AG09309 (cell line): ENCODE data around the gene ZFC3H1.

Experiments used
- DNase-seq: peaks from one replicate; pipeline ENCODE4 v3.0.0-alpha.2; 2010; ENCODE audit warnings: low read depth
- H3K4me3 ChIP-seq: 2 replicates; pipeline ENCODE4 v1.5.1; 2011; ENCODE audit warnings: mild to moderate bottlenecking, low read depth, low read length, moderate library complexity; ENCODE audit not compliant: control insufficient read depth
- TF ChIP-seq, protein P1 (sequence below): IDR thresholded peaks from 2 replicates; pipeline ENCODE4 v1.5.1; 2011; ENCODE audit warnings: mild to moderate bottlenecking, low read depth, low read length, inconsistent platforms; ENCODE audit not compliant: insufficient read depth, control insufficient read depth; ENCODE audit errors: missing control alignments

Gene ZFC3H1

DNA sequence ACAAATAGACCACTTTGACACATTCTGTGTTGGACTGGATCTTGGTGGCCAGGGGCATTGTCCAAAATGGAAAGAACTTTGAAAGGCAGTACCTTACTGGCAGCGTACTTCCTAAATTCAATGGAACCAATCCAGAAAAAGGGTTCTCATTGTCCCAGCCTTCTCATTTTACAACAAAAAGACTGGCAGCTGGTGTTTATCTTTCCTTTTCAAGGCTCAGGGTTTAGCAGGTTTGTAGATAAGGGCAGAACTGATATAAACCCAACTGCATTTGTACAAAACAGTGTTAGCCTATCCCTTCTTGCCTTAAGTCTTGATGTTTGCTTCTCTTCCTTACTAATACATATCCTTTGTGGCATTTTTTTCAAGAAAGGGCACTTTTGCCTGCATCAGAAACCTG is 8.2 kb upstream of the ZFC3H1 start:
- TF ChIP-seq, protein P1, sequence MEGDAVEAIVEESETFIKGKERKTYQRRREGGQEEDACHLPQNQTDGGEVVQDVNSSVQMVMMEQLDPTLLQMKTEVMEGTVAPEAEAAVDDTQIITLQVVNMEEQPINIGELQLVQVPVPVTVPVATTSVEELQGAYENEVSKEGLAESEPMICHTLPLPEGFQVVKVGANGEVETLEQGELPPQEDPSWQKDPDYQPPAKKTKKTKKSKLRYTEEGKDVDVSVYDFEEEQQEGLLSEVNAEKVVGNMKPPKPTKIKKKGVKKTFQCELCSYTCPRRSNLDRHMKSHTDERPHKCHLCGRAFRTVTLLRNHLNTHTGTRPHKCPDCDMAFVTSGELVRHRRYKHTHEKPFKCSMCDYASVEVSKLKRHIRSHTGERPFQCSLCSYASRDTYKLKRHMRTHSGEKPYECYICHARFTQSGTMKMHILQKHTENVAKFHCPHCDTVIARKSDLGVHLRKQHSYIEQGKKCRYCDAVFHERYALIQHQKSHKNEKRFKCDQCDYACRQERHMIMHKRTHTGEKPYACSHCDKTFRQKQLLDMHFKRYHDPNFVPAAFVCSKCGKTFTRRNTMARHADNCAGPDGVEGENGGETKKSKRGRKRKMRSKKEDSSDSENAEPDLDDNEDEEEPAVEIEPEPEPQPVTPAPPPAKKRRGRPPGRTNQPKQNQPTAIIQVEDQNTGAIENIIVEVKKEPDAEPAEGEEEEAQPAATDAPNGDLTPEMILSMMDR: no peak
- DNase-seq: no peak
- H3K4me3 ChIP-seq: no peak overlapping the region

DNA sequence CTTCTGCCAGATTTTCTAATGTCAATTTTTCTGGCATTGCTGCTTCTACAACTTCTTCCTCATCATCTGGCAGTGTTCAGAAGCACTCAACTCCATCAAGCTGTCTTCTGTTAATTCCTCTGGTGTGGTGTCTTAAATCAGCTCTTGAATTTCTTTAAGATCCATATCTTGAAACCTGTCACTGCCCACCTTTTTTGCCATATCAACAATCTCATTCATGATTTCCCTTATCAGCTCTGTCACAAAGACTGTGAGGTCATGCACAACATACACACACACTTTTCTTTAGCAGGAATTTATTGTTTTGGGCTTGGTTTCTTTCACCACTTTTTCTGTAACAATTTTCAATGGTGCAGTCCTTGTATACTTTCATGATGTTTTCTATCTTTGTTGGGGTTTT is 7.7 kb upstream of the ZFC3H1 start:
- TF ChIP-seq, protein P1: no peak
- no peak overlapping the region for H3K4me3 ChIP-seq
- no peak for DNase-seq

DNA sequence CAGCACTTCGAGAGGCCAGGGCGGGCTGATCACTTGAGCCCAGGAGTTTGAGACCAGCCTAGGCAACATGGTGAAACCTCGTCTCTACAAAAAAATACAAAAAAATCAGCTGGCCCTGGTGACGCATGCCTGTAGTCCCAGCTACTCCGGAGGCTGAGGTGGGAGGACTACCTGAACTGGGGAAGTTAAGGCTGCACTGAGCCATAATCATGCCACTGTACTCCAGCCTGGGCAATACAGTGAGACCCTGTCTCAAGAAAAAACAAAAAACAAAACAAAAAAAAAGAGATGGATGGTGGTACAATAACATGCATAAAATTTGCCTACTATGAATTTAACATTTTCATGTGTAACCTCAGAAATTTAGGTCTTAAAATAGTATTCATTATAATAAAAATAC is 2.6 kb upstream of the ZFC3H1 start:
- TF ChIP-seq, protein P1: no peak
- H3K4me3 ChIP-seq: no peak overlapping the region
- DNase-seq: no peak

DNA sequence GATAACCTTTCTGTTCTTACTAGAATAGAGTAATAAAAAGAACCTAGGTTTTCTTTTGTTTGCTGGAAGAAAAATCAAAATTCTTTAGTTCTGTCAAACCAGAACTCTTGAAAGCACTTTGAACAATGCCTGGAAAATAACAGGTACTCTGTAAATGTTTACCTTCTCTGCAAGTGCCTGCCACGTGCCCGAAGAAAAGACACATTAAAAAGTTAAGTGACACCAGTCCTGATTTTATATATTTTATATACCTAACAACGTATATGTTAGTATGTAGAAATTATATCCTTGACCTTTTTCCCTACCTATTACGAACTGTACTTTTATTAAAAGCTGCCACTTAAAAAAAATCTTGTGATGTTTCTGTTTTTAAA is 1.4 kb upstream of the ZFC3H1 start:
- no peak for DNase-seq
- TF ChIP-seq, protein P1: no peak

DNA sequence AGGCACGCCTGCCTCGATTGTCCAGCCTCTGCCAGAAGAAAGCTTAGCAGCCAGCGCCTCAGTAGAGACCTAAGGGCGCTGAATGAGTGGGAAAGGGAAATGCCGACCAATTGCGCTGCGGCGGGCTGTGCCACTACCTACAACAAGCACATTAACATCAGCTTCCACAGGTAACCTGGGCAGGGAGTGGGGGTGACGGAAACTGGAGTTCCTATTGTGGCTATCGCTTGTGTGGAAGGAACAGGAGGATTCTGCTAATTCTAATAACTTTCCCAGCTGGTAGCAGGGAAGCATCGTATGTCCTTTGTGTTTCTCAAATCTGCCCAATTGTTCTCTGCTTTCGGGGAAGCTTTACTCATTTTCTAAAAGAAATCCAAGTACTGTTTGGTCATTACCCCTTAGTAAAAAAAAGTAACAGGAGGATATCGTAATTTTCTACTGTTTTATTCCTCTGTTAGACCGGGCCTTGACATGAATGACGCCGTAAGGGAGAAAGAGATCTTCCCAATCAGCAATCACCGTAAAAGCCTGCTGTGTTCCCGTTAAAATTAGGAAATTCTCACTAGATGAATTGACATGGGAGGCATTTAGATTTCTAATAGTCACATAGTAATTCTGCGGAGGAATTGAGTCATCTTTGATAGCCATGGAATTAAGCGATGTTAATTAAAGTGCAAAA is 902 bp upstream of the ZFC3H1 start:
- H3K4me3 ChIP-seq: peak overlapping the region; percentile 98
- TF ChIP-seq, protein P1: no peak
- no peak for DNase-seq

More for the DNA sequence above, 1.4 kb upstream of the ZFC3H1 start:
- peak overlapping the region; percentile 98 for H3K4me3 ChIP-seq

- TF ChIP-seq, protein P1: no peak
- H3K4me3 ChIP-seq: peak overlapping the region; percentile 98
- no peak for DNase-seq
Observed at GRCh38 chr12:71662849-71663560, 643 bp downstream of the ZFC3H1 start.
